ENCODE measurements around the gene CCNF. TPM values are rescaled to one million over a fixed set of nuclear protein-coding genes. Genes with fewer than 3 reads are reported as not detected.

The CCNF gene
- 4.0 and 4.8 TPM in 2 replicates for total RNA-seq

DNA sequence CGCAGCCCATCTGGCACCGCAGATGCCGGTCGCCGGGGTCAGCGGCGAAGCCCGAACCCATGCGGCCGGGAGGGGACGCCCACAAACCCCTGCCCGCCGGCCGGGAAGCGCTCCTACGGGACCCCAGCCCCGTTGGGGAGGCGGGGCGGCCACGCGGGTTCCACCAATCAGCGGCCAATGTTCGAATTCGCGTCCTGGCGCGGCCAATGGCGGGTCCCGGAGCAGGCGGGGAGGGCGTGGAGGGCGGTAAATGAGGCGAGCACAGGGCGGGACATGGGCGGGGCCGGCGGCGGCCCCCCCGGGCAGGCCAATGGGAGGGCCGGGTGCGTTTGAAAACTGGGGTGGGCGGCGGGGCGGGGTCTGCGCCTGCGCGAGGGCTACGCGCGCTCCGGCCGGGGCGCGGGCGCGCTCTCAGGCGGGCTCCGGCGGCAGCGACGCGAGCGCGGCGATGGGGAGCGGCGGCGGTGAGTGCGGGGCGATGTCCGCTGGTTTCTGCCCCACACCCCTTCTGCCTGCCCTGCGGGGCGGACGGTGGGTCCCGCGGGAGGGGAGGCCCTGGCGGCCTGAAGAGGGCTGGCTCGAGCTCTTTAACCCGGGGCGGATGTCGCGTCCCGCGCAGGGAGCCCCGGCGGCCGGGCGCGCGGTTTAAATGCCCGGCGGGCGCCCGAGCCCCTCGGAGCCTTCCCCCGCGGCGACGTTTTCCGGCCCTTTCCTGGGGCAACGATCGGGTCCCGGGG lies at the start of gene CCNF:
Gene CCNF (plus strand): TSS at position 414 of the 737 bp plus-strand sequence. CDS start 35 bp downstream, at position 449.

GRCh38 chr16:2459647-2460390 lies 30.6 kb downstream of the CCNF start, which contains the start of gene TEDC2:
Gene TEDC2, plus strand, starts transcription at chr16:2460109. Its CDS starts 36 bp downstream, at chr16:2460145.

DNA sequence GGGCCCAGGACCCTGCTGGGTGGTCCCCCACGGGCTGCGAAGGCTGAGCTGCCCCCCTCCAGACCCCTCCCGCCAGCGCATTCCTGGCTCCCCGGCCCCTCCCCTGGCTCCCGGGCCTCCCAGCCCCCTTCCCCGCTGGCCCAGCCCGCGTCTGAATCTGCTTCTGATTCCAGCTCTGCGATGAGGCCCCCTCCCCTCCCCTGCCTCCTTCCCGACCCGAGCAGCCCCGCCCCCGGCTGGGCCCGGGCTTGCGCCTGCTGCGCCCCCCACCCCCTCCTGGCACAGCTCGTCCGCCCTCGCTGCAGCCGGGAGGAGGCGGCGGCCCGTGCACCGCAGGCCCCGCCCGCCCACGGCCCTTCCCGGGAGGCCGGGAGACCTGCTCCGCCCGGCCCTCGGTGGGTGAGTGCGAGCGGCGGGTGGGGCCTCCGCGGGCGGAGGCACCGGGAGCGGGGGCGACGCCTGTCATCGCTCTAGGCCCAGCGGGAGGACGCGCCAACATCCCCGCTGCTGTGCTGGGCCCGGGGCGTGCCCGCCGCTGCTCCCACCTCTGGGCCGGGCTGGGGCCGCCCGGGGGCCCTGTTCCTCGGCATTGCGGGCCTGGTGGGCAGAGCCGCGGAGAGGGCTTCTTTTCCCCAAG lies 41.9 kb downstream of the CCNF start, which contains the start of gene NTN3:
Gene NTN3 (plus strand): TSS at position 282 of the 637 bp plus-strand sequence. CDS start 405 bp downstream, outside the sequence.

DNA sequence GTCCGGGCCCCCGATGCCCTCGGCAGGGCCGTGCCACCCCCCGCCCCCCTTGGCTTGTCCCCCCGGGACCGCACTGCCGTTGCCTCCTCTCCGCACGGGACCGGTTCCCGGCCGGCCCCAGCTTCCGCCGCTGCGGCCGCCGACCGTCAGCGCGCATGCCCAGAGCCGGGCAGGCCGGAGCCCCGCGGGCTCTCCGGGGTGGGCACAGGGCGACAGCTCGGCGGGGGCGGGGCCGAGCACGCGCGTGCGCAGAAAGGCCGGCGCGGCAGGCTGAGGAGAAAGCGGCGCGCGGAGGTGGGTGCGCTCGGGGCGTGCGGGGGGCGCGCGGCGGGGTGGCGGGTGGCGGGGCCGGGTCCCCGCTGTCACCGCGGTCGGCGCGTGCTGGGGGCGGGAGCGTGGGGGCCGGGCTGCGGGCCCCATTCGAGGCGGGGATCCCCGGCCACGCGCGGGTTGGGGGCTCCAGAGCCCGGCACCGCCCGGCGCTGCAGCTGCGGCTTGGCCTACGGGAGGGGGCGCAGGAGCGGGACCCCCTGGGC lies 45.7 kb downstream of the CCNF start, which contains the start of gene TBC1D24:
Gene TBC1D24 (plus strand): TSS at position 251 of the 536 bp plus-strand sequence. CDS start 21,022 bp downstream, outside the sequence.

Other genes starting within 250 kb of the CCNF start
- 0.14 and 0.37 TPM in 2 replicates for gene CASKIN1, start 232.8 kb upstream of the CCNF start, total RNA-seq
- 10.7 and 17.5 TPM in 2 replicates for gene MLST8, start 224.0 kb upstream of the CCNF start, total RNA-seq
- 1.00 and 1.8 TPM in 2 replicates for gene BRICD5, start 218.6 kb upstream of the CCNF start, total RNA-seq
- 5.3 and 7.8 TPM in 2 replicates for gene PGP, start 214.6 kb upstream of the CCNF start, total RNA-seq
- gene E4F1, start 205.9 kb upstream of the CCNF start, total RNA-seq, result 24.0 and 28.8 TPM in 2 replicates
- gene DNASE1L2, start 193.0 kb upstream of the CCNF start, total RNA-seq, result 0.43 and 0.65 TPM in 2 replicates
- gene ECI1, start 177.9 kb upstream of the CCNF start, total RNA-seq, result 24.9 and 33.8 TPM in 2 replicates
- gene RNPS1, start 161.3 kb upstream of the CCNF start, total RNA-seq, result 33.1 and 44.0 TPM in 2 replicates
- 0.43 and 0.55 TPM in 2 replicates for gene ABCA3, start 88.7 kb upstream of the CCNF start, total RNA-seq
- 1.00 and 1.0 TPM in 2 replicates for gene TEDC2, start 30.7 kb downstream of the CCNF start, total RNA-seq
- gene NTN3, start 41.9 kb downstream of the CCNF start, total RNA-seq, result 0.43 and 0.74 TPM in 2 replicates
- 12.8 and 16.8 TPM in 2 replicates for gene TBC1D24, start 45.7 kb downstream of the CCNF start, total RNA-seq
- 5.1 and 6.6 TPM in 2 replicates for gene ATP6V0C, start 84.5 kb downstream of the CCNF start, total RNA-seq
- 23.3 and 35.0 TPM in 2 replicates for gene AMDHD2, start 90.9 kb downstream of the CCNF start, total RNA-seq
- gene CEMP1, start 102.0 kb downstream of the CCNF start, total RNA-seq, result 0.09 TPM in 1 of 2 replicates, not detected in the other
- 11.9 and 13.5 TPM in 2 replicates for gene PDPK1, start 108.6 kb downstream of the CCNF start, total RNA-seq